Kidney epithelial cell (primary cell): ENCODE measurements around the gene HAVCR1. TPM values are rescaled to one million over a fixed set of nuclear protein-coding genes. Genes with fewer than 3 reads are reported as not detected.
A peak's percentile ranks its signal among the peaks of the same experiment; 100 is the strongest.
"Not testable (repeated sequence)": the region's sequence is repeated elsewhere in the genome, so short reads cannot be mapped to it uniquely, and the experiment has no call there.

ENCODE experiments used
- DNase-seq: peaks from one replicate; pipeline ENCODE4 v3.0.0-alpha.2; 2010; ENCODE audit warnings: low read depth
- H3K27me3 ChIP-seq: 2 replicates; pipeline ENCODE4 v1.6.0; 2011; ENCODE audit warnings: low read length; ENCODE audit not compliant: control insufficient read depth, insufficient read depth
- H3K36me3 ChIP-seq: 2 replicates; pipeline ENCODE4 v1.5.1; 2011; ENCODE audit warnings: low read length; ENCODE audit not compliant: control insufficient read depth, insufficient read depth
- H3K4me3 ChIP-seq: 2 replicates; pipeline ENCODE4 v1.5.1; 2011; ENCODE audit warnings: low read depth, mild to moderate bottlenecking, control low read depth, low read length
- total RNA-seq: library from RNA; depleted of rRNA; stranded (reverse); fragments of >200 nt; gene quantifications from 2 replicates; pipeline ENCODE4 v1.2.3, GENCODE V29; 2015
- TF ChIP-seq, protein P1 (sequence below): IDR thresholded peaks from 2 replicates; pipeline ENCODE4 v1.5.1; 2011; ENCODE audit warnings: mild to moderate bottlenecking, moderate library complexity, low read length, control low read depth, inconsistent platforms; ENCODE audit not compliant: insufficient read depth, poor library complexity, severe bottlenecking

HAVCR1 gene
- total RNA-seq, 1 donor from 2014 or later = 0.29 TPM

DNA sequence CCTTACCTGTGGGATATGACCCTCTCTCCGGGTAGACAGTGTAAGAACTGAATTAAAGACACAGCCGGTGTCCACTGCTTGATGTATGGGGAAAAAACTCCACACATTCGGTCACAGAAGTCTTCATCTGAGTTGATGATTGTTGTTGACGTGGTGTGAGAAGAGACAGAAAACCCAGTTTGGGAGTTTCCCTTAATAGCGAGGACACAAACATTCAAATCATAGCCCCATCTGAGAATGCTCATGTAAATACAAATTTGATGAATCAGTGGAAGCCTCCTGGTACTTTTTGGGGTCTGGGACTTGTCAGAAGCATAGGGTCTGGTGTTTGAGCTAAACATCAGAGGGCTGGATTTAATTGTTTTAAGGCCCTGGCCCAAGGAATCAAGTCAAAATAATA lies 11.0 kb downstream of the HAVCR1 start:
- H3K4me3 ChIP-seq = no peak overlapping the region
- H3K27me3 ChIP-seq = no peaks in the 10 kb centered on the region
- DNase-seq = no peak
- TF ChIP-seq, protein P1, sequence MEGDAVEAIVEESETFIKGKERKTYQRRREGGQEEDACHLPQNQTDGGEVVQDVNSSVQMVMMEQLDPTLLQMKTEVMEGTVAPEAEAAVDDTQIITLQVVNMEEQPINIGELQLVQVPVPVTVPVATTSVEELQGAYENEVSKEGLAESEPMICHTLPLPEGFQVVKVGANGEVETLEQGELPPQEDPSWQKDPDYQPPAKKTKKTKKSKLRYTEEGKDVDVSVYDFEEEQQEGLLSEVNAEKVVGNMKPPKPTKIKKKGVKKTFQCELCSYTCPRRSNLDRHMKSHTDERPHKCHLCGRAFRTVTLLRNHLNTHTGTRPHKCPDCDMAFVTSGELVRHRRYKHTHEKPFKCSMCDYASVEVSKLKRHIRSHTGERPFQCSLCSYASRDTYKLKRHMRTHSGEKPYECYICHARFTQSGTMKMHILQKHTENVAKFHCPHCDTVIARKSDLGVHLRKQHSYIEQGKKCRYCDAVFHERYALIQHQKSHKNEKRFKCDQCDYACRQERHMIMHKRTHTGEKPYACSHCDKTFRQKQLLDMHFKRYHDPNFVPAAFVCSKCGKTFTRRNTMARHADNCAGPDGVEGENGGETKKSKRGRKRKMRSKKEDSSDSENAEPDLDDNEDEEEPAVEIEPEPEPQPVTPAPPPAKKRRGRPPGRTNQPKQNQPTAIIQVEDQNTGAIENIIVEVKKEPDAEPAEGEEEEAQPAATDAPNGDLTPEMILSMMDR = no peak
- peaks cover 2% of the 10 kb centered on the region for H3K36me3 ChIP-seq

DNA sequence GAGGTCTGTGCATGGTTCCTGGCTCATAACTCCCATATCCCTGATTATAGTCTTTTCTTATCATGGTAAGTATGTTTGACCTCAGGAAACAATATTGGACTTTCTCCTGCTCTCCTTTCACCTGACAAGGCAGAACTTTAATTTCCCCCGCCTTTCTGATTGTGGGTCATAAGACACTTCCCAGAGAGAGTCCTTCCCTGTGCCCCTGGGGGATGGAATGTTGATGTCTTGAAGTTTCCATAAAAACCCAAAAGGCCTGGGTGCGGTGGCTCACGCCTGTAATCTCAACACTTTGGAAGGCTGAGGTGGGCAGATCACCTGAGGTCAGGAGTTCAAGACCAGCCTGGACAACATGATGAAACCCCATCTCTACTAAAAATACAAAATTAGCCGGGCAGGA lies 11.9 kb downstream of the HAVCR1 start:
- H3K4me3 ChIP-seq, H3K36me3 ChIP-seq, DNase-seq, H3K27me3 ChIP-seq: not testable (repeated sequence)

DNA sequence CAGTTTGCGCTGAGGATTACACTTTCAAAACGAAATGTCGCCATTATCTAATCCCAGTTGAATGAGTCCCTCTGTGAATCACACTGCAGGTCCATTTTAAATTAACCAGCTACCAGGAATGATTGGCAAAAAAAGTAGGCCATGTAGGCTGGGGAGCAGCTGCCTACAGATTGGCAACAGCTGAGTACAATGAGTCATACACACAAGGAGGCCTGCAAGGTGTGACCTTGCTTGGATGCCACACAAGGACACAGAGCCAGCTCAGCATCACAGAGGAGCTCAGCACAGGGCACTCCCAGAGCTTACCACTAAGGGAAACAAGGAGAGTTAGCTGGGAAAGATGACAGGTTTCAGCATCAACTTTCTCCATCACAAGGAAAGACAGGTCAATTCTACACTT lies 12.9 kb downstream of the HAVCR1 start:
- TF ChIP-seq, protein P1 = no peak
- Histone ChIP-seq H3K27me3 (no peaks in the 10 kb centered on the region), H3K36me3 (peaks cover 2% of the 10 kb centered on the region), H3K4me3 (no peak overlapping the region)
- peak; percentile 98 for DNase-seq

DNA sequence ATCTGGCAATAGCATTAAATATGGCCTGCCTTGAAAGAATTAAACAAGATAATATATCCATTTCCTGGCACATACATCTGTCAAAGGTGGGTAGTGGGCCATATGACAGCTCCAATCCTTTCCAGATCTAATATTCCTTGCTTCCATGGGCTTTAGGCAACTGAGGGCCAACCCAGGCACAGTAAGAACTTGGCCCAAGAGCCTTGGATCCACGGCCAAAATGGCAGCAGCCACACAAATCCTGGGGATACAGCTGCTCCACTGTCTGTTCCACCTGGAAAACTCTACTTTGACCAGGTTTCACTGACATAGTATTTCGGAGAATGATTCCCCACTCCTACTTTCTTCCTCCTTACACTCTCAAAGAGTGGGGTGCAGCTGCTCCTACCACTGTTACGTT lies 13.3 kb downstream of the HAVCR1 start:
- Histone ChIP-seq H3K36me3 (peaks cover 2% of the 10 kb centered on the region), H3K27me3 (no peaks in the 10 kb centered on the region), H3K4me3 (no peak overlapping the region)
- DNase-seq = no peak
- TF ChIP-seq, protein P1 = no peak

DNA sequence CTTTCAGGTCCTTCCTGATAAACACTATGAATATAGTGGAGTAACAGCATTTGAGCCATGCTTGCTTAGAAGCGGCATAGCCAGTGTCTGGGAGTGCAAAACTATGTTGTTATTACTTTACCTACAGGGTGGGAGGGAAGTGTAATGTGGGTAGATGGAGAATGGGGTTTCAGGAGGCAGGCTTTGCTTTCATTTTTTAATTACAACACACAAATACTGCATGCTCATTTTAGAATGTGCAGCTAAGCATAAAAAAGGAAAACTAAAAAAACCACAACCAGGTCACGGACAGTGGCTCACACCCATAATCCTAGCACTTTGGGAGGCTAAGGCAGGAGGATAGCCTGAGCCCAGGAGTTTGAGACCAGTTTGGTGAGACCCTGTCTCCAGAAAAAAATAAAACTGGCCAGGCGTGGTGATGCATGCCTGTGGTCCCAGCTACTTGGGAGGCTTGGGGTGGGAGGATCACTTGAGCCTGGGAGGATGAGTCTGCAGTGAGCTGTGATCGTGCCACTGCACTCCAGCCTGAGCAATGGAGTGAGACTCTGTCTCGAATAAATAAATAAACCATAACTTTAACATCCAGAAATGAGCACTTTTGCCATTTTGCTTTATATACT lies 20.2 kb downstream of the HAVCR1 start:
- Histone ChIP-seq H3K36me3 (no peaks in the 10 kb centered on the region), H3K27me3 (no peaks in the 10 kb centered on the region), H3K4me3 (no peak overlapping the region)
- peak; percentile 50 for DNase-seq
- TF ChIP-seq, protein P1 = no peak

DNA sequence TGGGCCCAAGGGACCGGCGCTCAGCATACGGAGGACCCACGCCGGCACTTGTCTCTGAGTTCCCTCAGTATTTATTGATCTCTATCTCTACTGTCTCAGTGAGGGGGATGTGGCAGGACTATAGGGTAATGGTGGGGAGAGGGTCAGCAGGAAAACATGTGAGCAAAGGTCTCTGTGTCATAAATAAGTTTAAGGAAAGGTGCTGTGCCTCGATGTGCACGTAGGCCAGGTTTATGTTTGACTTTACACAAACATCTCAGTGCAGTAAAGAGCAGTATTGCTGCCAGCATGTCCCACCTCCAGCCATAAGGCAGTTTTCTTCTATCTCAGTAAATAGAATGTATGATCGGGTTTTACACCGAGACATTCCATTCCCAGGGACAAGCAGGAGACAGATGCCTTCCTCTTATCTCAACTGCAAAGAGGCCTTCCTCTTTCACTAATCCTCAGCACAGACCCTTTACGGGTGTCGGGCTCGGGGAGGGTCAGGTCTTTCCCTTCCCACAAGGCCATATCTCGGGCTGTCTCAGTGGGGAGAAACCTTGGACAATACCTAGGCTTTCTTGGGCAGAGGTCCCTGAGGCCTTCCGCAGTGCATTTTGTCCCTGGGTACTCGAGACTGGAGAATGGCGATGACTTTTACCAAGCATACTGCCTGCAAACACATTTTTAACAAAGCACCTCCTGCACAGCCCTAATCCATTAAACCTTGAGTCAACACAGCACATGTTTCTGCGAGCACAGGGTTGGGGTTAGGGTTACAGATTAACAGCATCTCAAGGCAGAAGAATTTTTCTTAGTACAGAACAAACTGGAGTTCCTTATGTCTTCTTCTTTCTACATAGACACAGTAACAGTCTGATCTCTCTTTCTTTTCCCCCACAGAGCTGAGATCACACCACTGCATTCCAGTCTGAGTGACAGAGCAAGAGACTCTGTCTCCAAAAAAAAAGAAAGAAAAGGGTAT lies 24.5 kb downstream of the HAVCR1 start:
- H3K36me3 ChIP-seq, H3K27me3 ChIP-seq, H3K4me3 ChIP-seq: not testable (repeated sequence)
- DNase-seq = peak; percentile 16
